ENCODE measurements around the gene CDK19. TPM values are rescaled to one million over a fixed set of nuclear protein-coding genes. Genes with fewer than 3 reads are reported as not detected.
"Not testable (repeated sequence)": the region's sequence is repeated elsewhere in the genome, so short reads cannot be mapped to it uniquely, and the experiment has no call there.

The CDK19 gene
- total RNA-seq, 5 donors from 2014 or later (not counting 1 experiment from before 2014, with no cell fraction given) = 11.4 to 16.1 (median 14.2) TPM

DNA sequence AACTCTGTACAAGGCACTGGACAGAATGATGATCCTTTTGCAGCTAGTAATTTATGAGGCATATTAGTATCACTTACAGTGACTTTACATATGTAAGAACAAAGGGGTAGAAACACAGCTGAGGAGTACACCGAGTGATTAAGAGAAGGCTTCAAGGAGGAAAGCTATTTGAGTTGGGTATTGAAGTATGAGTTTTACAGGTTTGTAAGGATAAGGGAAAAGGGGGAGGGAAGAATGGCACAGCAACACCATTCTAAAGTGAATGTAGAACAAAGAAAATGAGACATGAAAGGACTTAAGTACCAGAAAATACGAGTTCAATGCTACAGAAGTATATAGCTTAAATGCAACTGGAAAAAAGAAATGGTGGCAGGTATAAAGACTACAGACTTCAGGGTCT lies 5.5 kb downstream of the CDK19 start:
- Histone ChIP-seq H3K27me3 (replicated peaks in 1 of 2; ENCODE audit: control insufficient read depth in 2 of 2, extremely low read depth in 1 of 2, insufficient read depth in 2 of 2, low read length in 1 of 2) (no peaks in the 10 kb centered on the region), H3K36me3 (ENCODE audit: control insufficient read depth in 2 of 2, extremely low read depth in 1 of 2, insufficient read depth in 1 of 2, low read length in 1 of 2) (no peaks in the 10 kb centered on the region), H3K4me1 (ENCODE audit: control insufficient read depth in 1 of 2, extremely low read depth in 1 of 2, insufficient read depth in 2 of 2, low read length in 2 of 2) (peaks cover 8 to 9% of the 10 kb centered on the region in 2 experiments), H3K27ac (ENCODE audit: low read length) (no peak overlapping the region), H3K4me3 (ENCODE audit: control insufficient read depth in 1 of 2, extremely low read depth in 1 of 2, low read length in 1 of 2) (no peak overlapping the region), H3K9me3 (no peaks in the 10 kb centered on the region)
- H3K9me3 Mint-ChIP-seq = peaks cover 0 to 6% (median 0%) of the 10 kb centered on the region in 3 donors
- H3K36me3 Mint-ChIP-seq = peaks cover 8% of the 10 kb centered on the region
- POLR2A ChIA-PET = interaction anchor here in 1 of 2 donors (0.6 kb wide), 1 partner anchor 673 kb away, joined by 9 read pairs; the partner anchor contains the start of gene REV3L
- peaks cover 29 to 38% (median 37%) of the 10 kb centered on the region in 3 donors for H3K4me1 Mint-ChIP-seq
- DNase-seq = no peak
- no peak overlapping the region for H3K4me3 Mint-ChIP-seq
- CTCF ChIA-PET = interaction anchor here in 1 of 2 donors (0.6 to 1.4 kb wide), 2 partner anchors 127 to 128 kb away, joined by 3 to 4 read pairs; no protein-coding TSS in a partner anchor
- no peak overlapping the region for H3K27ac Mint-ChIP-seq
- ATAC-seq (replicated peaks in 1 of 4) = no peak
- WGBS (ENCODE audit: insufficient coverage) = 88% methylated on average over 2 of the region's 2 CpGs
- H3K27me3 Mint-ChIP-seq = no peaks in the 10 kb centered on the region

DNA sequence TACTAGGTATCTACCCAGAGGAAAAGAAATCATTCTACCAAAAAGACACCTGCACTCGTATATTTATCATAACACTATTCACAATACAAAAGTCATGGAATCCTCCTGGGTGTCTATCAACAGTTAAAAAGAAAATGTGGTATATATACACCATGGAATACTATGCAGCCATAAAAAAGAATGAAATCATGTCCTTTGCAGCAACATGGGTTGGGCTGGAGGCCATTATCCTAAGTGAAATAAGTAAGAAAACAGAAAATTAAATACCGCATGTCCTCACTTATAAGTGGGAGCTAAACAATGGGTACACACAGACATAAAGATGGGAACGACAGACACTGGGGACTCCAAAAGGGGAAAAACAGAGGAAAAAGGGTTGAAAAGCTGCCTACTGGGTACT lies 13.1 kb downstream of the CDK19 start:
- H3K36me3 Mint-ChIP-seq = peaks cover 22% of the 10 kb centered on the region
- DNase-seq; H3K9me3 ChIP-seq; H3K4me3 ChIP-seq (ENCODE audit: control insufficient read depth in 1 of 2, extremely low read depth in 1 of 2, low read length in 1 of 2); POLR2A ChIA-PET; ATAC-seq (replicated peaks in 1 of 4); H3K27me3 ChIP-seq (replicated peaks in 1 of 2; ENCODE audit: control insufficient read depth in 2 of 2, extremely low read depth in 1 of 2, insufficient read depth in 2 of 2, low read length in 1 of 2); H3K36me3 ChIP-seq (ENCODE audit: control insufficient read depth in 2 of 2, extremely low read depth in 1 of 2, insufficient read depth in 1 of 2, low read length in 1 of 2); H3K27ac ChIP-seq (ENCODE audit: low read length); H3K27ac Mint-ChIP-seq; H3K27me3 Mint-ChIP-seq; CTCF ChIA-PET; H3K4me1 ChIP-seq (ENCODE audit: control insufficient read depth in 1 of 2, extremely low read depth in 1 of 2, insufficient read depth in 2 of 2, low read length in 2 of 2); H3K4me3 Mint-ChIP-seq: not testable (repeated sequence)
- peaks cover 0 to 12% (median 8%) of the 10 kb centered on the region in 3 donors for H3K9me3 Mint-ChIP-seq
- peaks cover 28 to 38% (median 37%) of the 10 kb centered on the region in 3 donors for H3K4me1 Mint-ChIP-seq
- WGBS (ENCODE audit: insufficient coverage) = no CpG with 5 or more reads among the region's 3 CpGs

DNA sequence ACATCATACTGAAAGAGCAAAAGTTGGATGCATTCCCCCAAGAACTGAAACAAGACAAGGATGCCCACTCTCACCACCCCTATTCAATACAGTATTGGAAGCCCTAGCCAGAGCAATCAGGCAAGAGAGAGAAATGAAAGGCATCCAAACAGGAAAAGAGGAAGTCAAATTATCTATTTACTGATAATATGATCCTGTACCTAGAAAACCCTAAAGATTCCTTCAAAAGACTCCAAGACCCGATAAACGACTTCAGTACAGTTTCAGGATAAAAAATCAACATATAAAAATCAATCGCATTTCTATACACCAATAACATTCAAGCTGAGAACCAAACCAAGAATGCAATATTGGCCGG lies 14.5 kb downstream of the CDK19 start:
- no peaks in the 10 kb centered on the region for H3K9me3 ChIP-seq
- POLR2A ChIA-PET = interaction anchor here in 1 of 2 donors (1.0 kb wide), 1 partner anchor 77 kb away, joined by 3 read pairs; no protein-coding TSS in a partner anchor
- H3K9me3 Mint-ChIP-seq = peaks cover 0 to 12% (median 8%) of the 10 kb centered on the region in 3 donors
- H3K4me1 Mint-ChIP-seq = peaks cover 25 to 36% (median 31%) of the 10 kb centered on the region in 3 donors
- no peak overlapping the region for H3K4me3 Mint-ChIP-seq
- H3K4me1 ChIP-seq (ENCODE audit: control insufficient read depth in 1 of 2, extremely low read depth in 1 of 2, insufficient read depth in 2 of 2, low read length in 2 of 2) = peaks cover 0 to 3% of the 10 kb centered on the region in 2 experiments
- peaks cover 22% of the 10 kb centered on the region for H3K36me3 Mint-ChIP-seq
- DNase-seq (no peak), ATAC-seq (replicated peaks in 1 of 4) (no peak)
- no peaks in the 10 kb centered on the region for H3K27me3 ChIP-seq (replicated peaks in 1 of 2; ENCODE audit: control insufficient read depth in 2 of 2, extremely low read depth in 1 of 2, insufficient read depth in 2 of 2, low read length in 1 of 2)
- H3K27ac ChIP-seq (ENCODE audit: low read length) = no peak overlapping the region
- no peaks in the 10 kb centered on the region for H3K36me3 ChIP-seq (ENCODE audit: control insufficient read depth in 2 of 2, extremely low read depth in 1 of 2, insufficient read depth in 1 of 2, low read length in 1 of 2)
- WGBS (ENCODE audit: insufficient coverage) = 84% methylated on average over 2 of the region's 4 CpGs
- H3K27ac Mint-ChIP-seq = no peak overlapping the region
- CTCF ChIA-PET = no interaction called here
- no peaks in the 10 kb centered on the region for H3K27me3 Mint-ChIP-seq
- H3K4me3 ChIP-seq (ENCODE audit: control insufficient read depth in 1 of 2, extremely low read depth in 1 of 2, low read length in 1 of 2) = no peak overlapping the region

DNA sequence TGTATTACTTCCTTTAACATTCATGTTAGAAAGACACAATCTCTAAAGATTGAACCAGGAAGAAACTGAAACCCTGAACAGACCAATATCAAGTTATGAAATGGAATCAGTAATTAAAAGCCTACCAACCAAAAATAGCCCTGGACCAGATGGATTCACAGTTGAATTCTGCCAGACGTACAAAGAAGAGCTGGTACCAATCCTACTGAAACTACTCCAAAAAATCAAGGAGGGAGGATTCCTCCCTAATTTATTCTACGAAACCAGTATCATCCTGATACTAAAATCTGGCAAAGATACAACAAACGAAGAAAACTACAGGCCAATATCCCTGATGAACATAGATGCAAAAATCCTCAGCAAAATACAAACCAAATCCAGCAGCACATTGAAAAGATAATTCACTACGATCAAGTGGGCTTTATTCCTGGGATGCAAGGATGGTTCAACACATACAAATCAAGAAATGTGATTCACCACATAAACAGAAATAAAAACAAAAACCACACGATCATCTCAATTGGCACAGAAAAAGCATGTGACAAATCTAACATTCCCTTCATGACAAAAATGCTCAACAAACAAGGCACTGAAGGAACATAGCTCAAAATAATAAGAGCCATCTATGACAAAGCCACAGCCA lies 15.0 kb downstream of the CDK19 start:
- no peaks in the 10 kb centered on the region for H3K27me3 ChIP-seq (replicated peaks in 1 of 2; ENCODE audit: control insufficient read depth in 2 of 2, extremely low read depth in 1 of 2, insufficient read depth in 2 of 2, low read length in 1 of 2)
- ATAC-seq (replicated peaks in 1 of 4) (no peak), DNase-seq (no peak)
- ChIA-PET POLR2A (interaction anchor here (0.5 to 1.0 kb wide), 2 partner anchors 77 to 103 kb away, joined by 3 read pairs; no protein-coding TSS in a partner anchor), CTCF (no interaction called here)
- Mint-ChIP-seq H3K36me3 (peaks cover 22% of the 10 kb centered on the region), H3K9me3 (peaks cover 0 to 12% (median 8%) of the 10 kb centered on the region in 3 donors), H3K27ac (no peak overlapping the region), H3K27me3 (no peaks in the 10 kb centered on the region), H3K4me1 (peaks cover 24 to 34% (median 31%) of the 10 kb centered on the region in 3 donors), H3K4me3 (no peak overlapping the region)
- H3K36me3 ChIP-seq (ENCODE audit: control insufficient read depth in 2 of 2, extremely low read depth in 1 of 2, insufficient read depth in 1 of 2, low read length in 1 of 2) = no peaks in the 10 kb centered on the region
- H3K9me3 ChIP-seq = no peaks in the 10 kb centered on the region
- peaks cover 0 to 3% of the 10 kb centered on the region in 2 experiments for H3K4me1 ChIP-seq (ENCODE audit: control insufficient read depth in 1 of 2, extremely low read depth in 1 of 2, insufficient read depth in 2 of 2, low read length in 2 of 2)
- 97% methylated on average over 5 of the region's 5 CpGs for WGBS (ENCODE audit: insufficient coverage)
- H3K4me3 ChIP-seq (ENCODE audit: control insufficient read depth in 1 of 2, extremely low read depth in 1 of 2, low read length in 1 of 2) = no peak overlapping the region
- no peak overlapping the region for H3K27ac ChIP-seq (ENCODE audit: low read length)

DNA sequence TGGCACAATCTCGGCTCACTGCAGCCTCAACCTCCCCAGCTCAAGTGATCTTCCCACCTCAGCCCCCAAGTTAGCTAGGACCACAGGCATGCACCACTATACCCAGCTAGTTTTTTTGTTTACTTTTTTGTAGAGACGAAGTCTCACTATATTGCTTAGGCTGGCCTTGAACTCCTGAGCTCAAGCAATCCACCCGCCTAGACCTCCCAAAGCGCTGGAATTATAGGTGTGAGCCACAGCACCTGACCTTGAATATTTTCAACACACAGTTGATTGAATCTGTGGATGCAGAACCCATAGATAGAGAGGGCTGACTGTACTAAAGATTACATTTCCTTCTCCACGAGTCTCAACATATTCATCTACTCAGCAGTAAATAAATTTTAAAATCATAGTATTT lies 15.6 kb downstream of the CDK19 start:
- POLR2A ChIA-PET = interaction anchor here in 1 of 2 donors (0.5 kb wide), 1 partner anchor 103 kb away, joined by 3 read pairs; no protein-coding TSS in a partner anchor
- Mint-ChIP-seq H3K4me3 (no peak overlapping the region), H3K4me1 (peaks cover 19 to 28% (median 25%) of the 10 kb centered on the region in 3 donors), H3K9me3 (peaks cover 0 to 12% (median 8%) of the 10 kb centered on the region in 3 donors), H3K36me3 (peaks cover 19% of the 10 kb centered on the region), H3K27me3 (no peaks in the 10 kb centered on the region), H3K27ac (no peak overlapping the region)
- 88% methylated on average over 1 of the region's 5 CpGs for WGBS (ENCODE audit: insufficient coverage)
- ATAC-seq (replicated peaks in 1 of 4) = no peak
- H3K36me3 ChIP-seq (ENCODE audit: control insufficient read depth in 2 of 2, extremely low read depth in 1 of 2, insufficient read depth in 1 of 2, low read length in 1 of 2) = no peaks in the 10 kb centered on the region
- H3K9me3 ChIP-seq = no peaks in the 10 kb centered on the region
- no peak overlapping the region for H3K4me3 ChIP-seq (ENCODE audit: control insufficient read depth in 1 of 2, extremely low read depth in 1 of 2, low read length in 1 of 2)
- no peak for DNase-seq
- CTCF ChIA-PET = interaction anchor here in 1 of 2 donors (0.6 to 0.7 kb wide), 2 partner anchors 157 to 1470 kb away, joined by 3 to 8 read pairs; no protein-coding TSS in a partner anchor
- H3K27ac ChIP-seq (ENCODE audit: low read length) = no peak overlapping the region
- H3K4me1 ChIP-seq (ENCODE audit: control insufficient read depth in 1 of 2, extremely low read depth in 1 of 2, insufficient read depth in 2 of 2, low read length in 2 of 2) = peaks cover 0 to 3% of the 10 kb centered on the region in 2 experiments
- no peaks in the 10 kb centered on the region for H3K27me3 ChIP-seq (replicated peaks in 1 of 2; ENCODE audit: control insufficient read depth in 2 of 2, extremely low read depth in 1 of 2, insufficient read depth in 2 of 2, low read length in 1 of 2)

DNA sequence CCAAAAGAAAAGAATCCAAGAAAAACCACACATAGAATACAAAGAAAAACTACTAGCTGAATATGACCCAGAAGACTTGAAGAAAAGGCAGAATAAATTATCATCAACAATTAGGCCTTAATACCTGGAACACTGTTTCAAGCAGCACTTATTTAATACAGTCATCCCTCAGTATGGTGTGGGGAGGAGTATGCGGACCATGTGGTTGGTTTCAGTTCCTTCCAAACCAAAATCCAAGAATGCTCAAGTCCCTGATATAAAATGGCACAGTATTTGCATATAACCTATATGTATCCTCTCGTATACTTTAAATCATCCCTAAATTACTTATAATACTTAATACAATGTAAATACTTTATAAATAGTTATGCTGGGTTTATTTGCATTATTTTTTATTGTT lies 16.1 kb downstream of the CDK19 start:
- no peaks in the 10 kb centered on the region for H3K27me3 ChIP-seq (replicated peaks in 1 of 2; ENCODE audit: control insufficient read depth in 2 of 2, extremely low read depth in 1 of 2, insufficient read depth in 2 of 2, low read length in 1 of 2)
- Mint-ChIP-seq H3K9me3 (peaks cover 0 to 12% (median 8%) of the 10 kb centered on the region in 3 donors), H3K4me1 (peaks cover 19 to 28% (median 25%) of the 10 kb centered on the region in 3 donors), H3K27ac (no peak overlapping the region), H3K4me3 (no peak overlapping the region), H3K27me3 (no peaks in the 10 kb centered on the region), H3K36me3 (peaks cover 19% of the 10 kb centered on the region)
- H3K9me3 ChIP-seq = no peaks in the 10 kb centered on the region
- ChIA-PET POLR2A (no interaction called here), CTCF (interaction anchor here in 1 of 2 donors (0.6 to 0.7 kb wide), 2 partner anchors 158 to 1470 kb away, joined by 3 to 8 read pairs; no protein-coding TSS in a partner anchor)
- H3K36me3 ChIP-seq (ENCODE audit: control insufficient read depth in 2 of 2, extremely low read depth in 1 of 2, insufficient read depth in 1 of 2, low read length in 1 of 2) = no peaks in the 10 kb centered on the region
- no peak overlapping the region for H3K4me3 ChIP-seq (ENCODE audit: control insufficient read depth in 1 of 2, extremely low read depth in 1 of 2, low read length in 1 of 2)
- peaks cover 0 to 3% of the 10 kb centered on the region in 2 experiments for H3K4me1 ChIP-seq (ENCODE audit: control insufficient read depth in 1 of 2, extremely low read depth in 1 of 2, insufficient read depth in 2 of 2, low read length in 2 of 2)
- ATAC-seq (replicated peaks in 1 of 4) = no peak
- no peak overlapping the region for H3K27ac ChIP-seq (ENCODE audit: low read length)
- no peak for DNase-seq
- WGBS (ENCODE audit: insufficient coverage) = no CpG with 5 or more reads among the region's 2 CpGs

All from T-cell (primary cell).